Subcutaneous adipose tissue (tissue), 4 donors: ENCODE results near the gene CDH5. TPM values are rescaled to one million over a fixed set of nuclear protein-coding genes. Genes with fewer than 3 reads are reported as not detected.

Experiments used
- CTCF ChIP-seq: fragments of 450-650 bp; IDR thresholded peaks from one replicate; pipeline ENCODE4 v1.5.1; 2016; ENCODE audit warnings: low read depth, mild to moderate bottlenecking, control low read depth, antibody characterized with exemption, moderate library complexity
- total RNA-seq, 4 donors: library from RNA; depleted of rRNA; stranded (reverse); fragments of >200 nt; gene quantifications; one replicate each; pipeline ENCODE4 v1.1.0, GENCODE V29; 2016

The CDH5 gene
- total RNA-seq, 4 donors from 2014 or later, result 28.7 to 155 (median 43.2) TPM

- TF ChIP-seq CTCF, result no peak
These were observed 9.0 kb upstream of the CDH5 start for GRCh38 chr16:66357523-66357928.

GRCh38 chr16:66358231-66358630, 8.3 kb upstream of the CDH5 start:
- no peak for TF ChIP-seq CTCF

DNA sequence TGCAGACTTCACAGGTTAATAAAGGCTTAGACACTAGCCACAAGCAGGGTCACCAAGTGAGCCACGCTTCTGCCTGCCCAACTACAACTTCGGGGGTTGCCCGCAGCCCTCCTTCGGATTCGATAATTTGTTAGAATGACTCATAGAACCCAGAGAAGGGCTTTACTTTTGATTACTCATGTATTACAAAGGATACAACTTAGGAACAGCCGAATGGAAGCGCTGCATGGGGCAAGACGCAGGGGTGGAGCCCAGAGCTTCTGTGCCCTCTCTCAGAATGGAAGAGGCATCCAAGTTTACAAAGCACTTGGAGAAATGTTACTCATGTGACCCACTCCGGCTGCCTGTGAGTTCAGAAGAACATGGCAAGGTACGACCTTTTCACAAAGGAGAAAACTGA, 7.5 kb upstream of the CDH5 start:
- no peak for TF ChIP-seq CTCF

DNA sequence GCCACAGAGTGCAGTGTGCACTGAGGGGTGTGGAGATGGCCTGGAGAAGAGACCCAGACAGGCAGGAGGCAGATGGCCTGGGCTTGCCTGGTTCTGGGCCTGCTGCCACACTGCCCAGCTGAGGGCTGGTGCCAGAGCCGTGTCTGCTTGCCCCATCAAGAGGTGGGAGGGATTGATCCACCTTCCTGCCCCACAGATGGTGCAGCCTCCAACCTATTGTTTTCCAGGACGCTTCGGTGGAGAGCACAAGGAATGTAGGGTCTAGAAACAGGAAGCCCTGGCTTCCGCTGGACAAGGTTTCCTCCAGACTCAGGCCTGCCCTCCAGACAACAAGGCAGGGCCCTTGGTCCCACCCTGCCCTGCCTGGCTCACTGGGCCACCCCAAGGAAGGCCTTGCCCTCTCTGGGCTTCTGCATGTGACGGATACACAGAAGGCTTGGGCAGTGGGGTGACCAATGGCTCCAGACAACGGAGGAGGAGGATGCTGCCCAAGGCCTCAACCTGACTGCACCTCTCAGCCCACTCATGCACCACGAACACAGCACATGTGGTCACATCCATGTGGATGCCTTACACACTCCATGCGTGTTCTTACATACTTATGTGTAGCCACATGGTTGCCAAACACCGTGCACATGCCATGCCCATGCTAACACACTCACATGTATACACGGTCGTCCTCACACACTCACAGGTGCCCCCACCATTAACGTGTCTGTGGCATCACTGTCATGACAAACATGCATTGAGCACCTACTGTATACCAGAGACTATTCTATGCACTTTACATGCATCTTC, 6.5 kb upstream of the CDH5 start:
- no peak for TF ChIP-seq CTCF

- no peak for TF ChIP-seq CTCF
These were observed 5.7 kb upstream of the CDH5 start for GRCh38 chr16:66360624-66361324.

DNA sequence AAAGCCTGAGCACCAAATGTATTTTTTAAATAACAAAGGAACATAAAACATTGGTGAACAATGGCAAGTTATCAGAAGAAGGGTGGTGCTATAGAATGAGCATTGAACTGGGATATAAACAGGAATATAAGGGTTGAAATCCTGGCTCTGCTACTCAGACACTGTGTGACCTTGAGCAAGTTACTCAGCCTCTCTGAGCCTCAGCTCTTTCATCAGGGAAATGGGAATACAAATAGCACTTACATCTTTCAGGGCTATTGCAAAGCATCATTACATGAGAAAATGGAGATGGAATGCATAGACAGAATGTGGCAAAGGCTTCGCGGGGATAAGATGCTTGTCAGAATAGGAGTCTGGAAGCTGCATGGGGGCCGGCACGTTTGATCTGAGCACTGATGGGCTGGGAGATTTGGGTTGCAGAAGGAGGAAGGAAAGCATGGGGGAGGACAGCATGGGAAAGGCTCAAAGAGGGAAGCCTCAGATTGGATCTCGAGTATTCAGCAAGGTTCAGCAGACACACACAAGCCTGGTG, 4.8 kb upstream of the CDH5 start:
- no peak for TF ChIP-seq CTCF

- no peak for TF ChIP-seq CTCF
These were observed 3.2 kb upstream of the CDH5 start for GRCh38 chr16:66363211-66363777.
